ENCODE measurements around the gene DACT2.

The DACT2 gene

DNA sequence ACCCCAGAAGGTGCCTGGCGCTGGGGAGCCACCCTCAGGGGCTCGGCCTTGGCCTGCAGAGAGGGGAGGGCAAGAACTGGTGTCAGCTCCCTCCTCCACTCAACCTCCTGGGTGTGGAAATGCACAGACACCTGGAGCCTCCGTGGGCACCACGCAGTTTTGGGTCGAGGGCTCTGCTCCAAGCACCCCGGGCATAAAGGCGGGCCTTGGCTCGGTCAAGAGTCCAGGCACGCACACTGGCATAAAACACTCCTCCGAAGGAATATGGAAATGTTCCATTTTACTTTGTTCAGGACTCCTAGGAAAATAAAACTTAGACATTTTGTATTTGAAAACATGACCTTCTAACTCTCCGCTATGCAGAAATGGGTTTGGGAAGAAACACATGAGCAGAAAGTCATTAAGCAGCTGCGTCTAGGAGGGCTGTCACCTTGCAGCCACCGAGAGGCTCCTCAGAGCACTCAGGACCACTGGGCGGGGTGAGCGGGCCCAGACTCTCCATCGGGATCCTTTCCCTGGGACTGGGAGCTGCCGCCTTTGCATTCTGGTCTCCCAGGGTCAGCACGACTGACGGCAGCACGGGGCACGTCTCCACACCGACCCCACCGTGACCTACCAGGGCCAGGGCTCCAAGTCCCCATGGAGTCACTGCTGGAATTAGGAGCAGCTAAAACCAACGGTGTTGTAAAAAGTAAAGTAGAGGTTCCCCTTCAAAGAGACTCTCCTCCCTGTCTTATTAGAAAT, 46.0 kb upstream of the DACT2 start:
- Histone ChIP-seq H3K4me1 (ENCODE audit: control insufficient read depth, low read depth, low read length) (peaks cover 2% of the 10 kb centered on the region), H3K4me3 (ENCODE audit: low read length) (no peak overlapping the region), H3K56ac (ENCODE audit: low read length) (no peak overlapping the region), H4K8ac (ENCODE audit: low read depth, low read length) (no peak overlapping the region), H3K4ac (ENCODE audit: low read depth, low read length) (no peak overlapping the region), H3K27me3 (ENCODE audit: insufficient read depth, low read length, poor library complexity) (peaks cover 2% of the 10 kb centered on the region), H3K9ac (ENCODE audit: low read length) (no peak overlapping the region), H3K79me2 (ENCODE audit: control insufficient read depth, insufficient read depth, low read length) (no peaks in the 10 kb centered on the region), H3K18ac (ENCODE audit: low read length) (no peak overlapping the region), H3K36me3 (ENCODE audit: control insufficient read depth, insufficient read depth, low read length) (no peaks in the 10 kb centered on the region), H2BK15ac (replicated peaks; ENCODE audit: low read depth) (no peak overlapping the region), H4K5ac (ENCODE audit: low read length) (no peak overlapping the region), H3K4me2 (ENCODE audit: low read length) (no peak overlapping the region), H3K27ac (ENCODE audit: low read depth, low read length) (no peak overlapping the region), H2AK5ac (ENCODE audit: low read length) (no peak overlapping the region), H3K23ac (ENCODE audit: low read length) (no peak overlapping the region), H2BK5ac (ENCODE audit: low read length) (no peak overlapping the region), H3K79me1 (ENCODE audit: low read length) (no peaks in the 10 kb centered on the region), H2BK120ac (ENCODE audit: low read depth, low read length) (no peak overlapping the region)
- no peak for DNase-seq
- no CpG with 5 or more reads among the region's 24 CpGs for WGBS (ENCODE audit: extremely low coverage, insufficient coverage, low lambda C conversion rate)

DNA sequence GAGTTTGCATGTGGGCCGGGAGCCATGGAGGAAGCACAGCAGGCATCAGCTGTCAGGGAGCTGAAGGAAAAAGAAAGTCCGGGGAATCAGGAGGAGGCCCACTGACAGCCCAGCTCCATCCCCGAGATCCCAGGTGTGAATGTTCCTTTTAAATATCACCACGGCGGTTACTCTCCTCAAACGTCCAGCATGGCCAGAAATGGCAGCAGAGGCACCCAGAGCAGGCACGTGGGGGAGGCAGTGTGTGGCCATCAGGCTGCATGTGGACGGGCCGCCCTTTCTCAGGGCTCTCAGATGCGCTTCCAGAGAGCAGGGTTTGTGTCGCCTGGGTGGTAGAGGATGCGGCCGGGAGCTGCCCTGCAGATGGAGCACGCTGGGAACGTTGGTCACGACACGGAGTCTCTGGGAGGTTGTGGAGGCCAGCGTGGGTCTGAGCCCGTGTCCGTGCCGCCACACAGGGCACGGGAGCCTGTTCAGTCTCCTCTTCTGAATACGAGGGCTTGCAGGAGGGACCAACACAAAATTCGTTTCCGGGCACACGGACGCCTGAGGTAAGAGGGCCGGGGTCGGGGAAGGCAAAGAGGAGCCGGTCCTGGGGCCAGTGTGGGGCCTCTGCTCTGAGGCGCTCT, 45.3 kb upstream of the DACT2 start:
- Histone ChIP-seq H3K27me3 (ENCODE audit: insufficient read depth, low read length, poor library complexity) (peaks cover 2% of the 10 kb centered on the region), H3K4me1 (ENCODE audit: control insufficient read depth, low read depth, low read length) (peaks cover 2% of the 10 kb centered on the region), H2BK5ac (ENCODE audit: low read length) (no peak overlapping the region), H3K56ac (ENCODE audit: low read length) (no peak overlapping the region), H3K27ac (ENCODE audit: low read depth, low read length) (no peak overlapping the region), H4K8ac (ENCODE audit: low read depth, low read length) (no peak overlapping the region), H3K4me2 (ENCODE audit: low read length) (no peak overlapping the region), H2BK15ac (replicated peaks; ENCODE audit: low read depth) (no peak overlapping the region), H3K36me3 (ENCODE audit: control insufficient read depth, insufficient read depth, low read length) (no peaks in the 10 kb centered on the region), H4K5ac (ENCODE audit: low read length) (no peak overlapping the region), H3K79me1 (ENCODE audit: low read length) (no peaks in the 10 kb centered on the region), H3K23ac (ENCODE audit: low read length) (no peak overlapping the region), H2AK5ac (ENCODE audit: low read length) (no peak overlapping the region), H3K79me2 (ENCODE audit: control insufficient read depth, insufficient read depth, low read length) (no peaks in the 10 kb centered on the region), H3K4ac (ENCODE audit: low read depth, low read length) (no peak overlapping the region), H3K9ac (ENCODE audit: low read length) (no peak overlapping the region), H3K4me3 (ENCODE audit: low read length) (no peak overlapping the region), H2BK120ac (ENCODE audit: low read depth, low read length) (no peak overlapping the region), H3K18ac (ENCODE audit: low read length) (no peak overlapping the region)
- no peak for DNase-seq
- no CpG with 5 or more reads among the region's 31 CpGs for WGBS (ENCODE audit: extremely low coverage, insufficient coverage, low lambda C conversion rate)

DNA sequence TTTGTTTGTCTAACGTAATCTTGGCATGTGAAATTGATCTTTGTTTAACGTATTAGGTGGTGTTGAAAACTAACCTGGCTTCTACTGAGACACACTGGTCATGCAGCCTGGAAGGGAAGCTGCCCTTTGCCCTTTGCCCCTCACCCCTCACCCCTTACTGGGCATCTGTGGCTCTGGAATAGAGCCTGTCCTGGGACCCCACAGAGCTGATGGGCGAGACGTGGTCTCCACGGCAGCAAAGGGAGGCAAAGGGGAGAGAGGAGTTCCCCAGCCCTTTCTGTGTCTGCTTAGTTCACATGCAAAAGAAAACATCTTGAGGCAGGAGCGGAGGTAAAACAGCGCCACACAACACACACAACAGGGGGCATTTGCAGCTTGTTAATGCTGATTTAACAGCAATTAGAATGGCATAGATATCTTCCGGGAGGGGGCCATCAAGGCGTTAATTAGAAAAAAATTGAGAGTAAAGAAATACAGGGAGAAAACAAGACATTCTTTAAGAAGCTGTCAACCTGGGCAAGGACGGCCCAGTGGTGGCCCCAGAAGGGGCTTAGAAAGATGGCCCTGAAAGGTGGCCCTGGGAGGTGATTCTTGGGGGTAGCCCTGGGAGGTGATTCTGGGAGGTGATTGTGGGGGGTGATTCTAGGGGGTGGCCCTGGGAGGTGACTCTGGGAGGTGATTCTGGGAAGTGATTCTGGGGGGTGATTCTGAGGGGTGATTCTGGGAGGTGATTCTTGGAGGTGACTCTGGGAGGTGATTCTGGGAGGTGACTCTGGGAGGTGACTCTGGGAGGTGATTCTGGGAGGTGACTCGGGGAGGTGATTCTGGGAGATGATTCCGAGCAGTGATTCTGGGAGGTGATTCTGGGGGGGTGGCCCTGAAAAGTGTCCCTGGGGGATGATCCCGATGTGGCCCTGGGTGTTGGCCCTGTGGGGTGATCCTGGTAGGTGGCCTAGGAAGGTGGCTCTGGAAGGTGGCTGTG, 44.5 kb upstream of the DACT2 start:
- no CpG with 5 or more reads among the region's 13 CpGs for WGBS (ENCODE audit: extremely low coverage, insufficient coverage, low lambda C conversion rate)
- Histone ChIP-seq H3K56ac (ENCODE audit: low read length) (peak overlapping the region; percentile 34), H2BK5ac (ENCODE audit: low read length) (no peak overlapping the region), H2BK120ac (ENCODE audit: low read depth, low read length) (no peak overlapping the region), H2BK15ac (replicated peaks; ENCODE audit: low read depth) (no peak overlapping the region), H3K27ac (ENCODE audit: low read depth, low read length) (no peak overlapping the region), H3K4me3 (ENCODE audit: low read length) (no peak overlapping the region), H3K27me3 (ENCODE audit: insufficient read depth, low read length, poor library complexity) (peaks cover 2% of the 10 kb centered on the region), H3K9ac (ENCODE audit: low read length) (no peak overlapping the region), H3K23ac (ENCODE audit: low read length) (no peak overlapping the region), H3K79me2 (ENCODE audit: control insufficient read depth, insufficient read depth, low read length) (no peaks in the 10 kb centered on the region), H3K4ac (ENCODE audit: low read depth, low read length) (no peak overlapping the region), H3K18ac (ENCODE audit: low read length) (no peak overlapping the region), H3K4me2 (ENCODE audit: low read length) (no peak overlapping the region), H3K36me3 (ENCODE audit: control insufficient read depth, insufficient read depth, low read length) (no peaks in the 10 kb centered on the region), H2AK5ac (ENCODE audit: low read length) (no peak overlapping the region), H3K4me1 (ENCODE audit: control insufficient read depth, low read depth, low read length) (peaks cover 2% of the 10 kb centered on the region), H3K79me1 (ENCODE audit: low read length) (no peaks in the 10 kb centered on the region), H4K8ac (ENCODE audit: low read depth, low read length) (no peak overlapping the region), H4K5ac (ENCODE audit: low read length) (no peak overlapping the region)
- peak; percentile 75 for DNase-seq

DNA sequence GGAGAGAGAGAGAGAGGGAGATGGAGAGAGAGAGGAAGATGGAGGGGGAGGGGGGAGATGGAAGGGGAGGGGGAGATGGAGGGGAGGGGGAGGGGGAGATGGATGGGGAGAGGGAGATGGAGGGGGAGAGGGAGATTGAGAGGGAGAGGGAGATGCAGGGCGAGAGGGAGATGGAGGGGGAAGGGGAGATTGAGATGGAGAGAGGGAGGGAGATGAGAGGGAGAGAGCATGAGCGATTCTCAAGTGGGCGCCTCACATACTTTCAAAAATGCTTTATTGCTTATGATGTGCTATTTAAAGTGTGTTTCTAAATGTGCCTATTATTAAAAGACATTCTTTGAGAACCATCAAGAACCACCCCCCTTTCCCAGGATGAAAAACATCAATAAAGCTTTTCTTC, 43.7 kb upstream of the DACT2 start:
- WGBS (ENCODE audit: extremely low coverage, insufficient coverage, low lambda C conversion rate), result 100% methylated on average over 1 of the region's 3 CpGs
- peaks cover 2% of the 10 kb centered on the region for H3K4me1 ChIP-seq (ENCODE audit: control insufficient read depth, low read depth, low read length)
- no peak overlapping the region for H4K5ac ChIP-seq (ENCODE audit: low read length)
- peaks cover 2% of the 10 kb centered on the region for H3K27me3 ChIP-seq (ENCODE audit: insufficient read depth, low read length, poor library complexity)
- DNase-seq, result no peak
- H3K4me2 ChIP-seq (ENCODE audit: low read length), result no peak overlapping the region
- H3K4ac ChIP-seq (ENCODE audit: low read depth, low read length), result no peak overlapping the region
- H3K9ac ChIP-seq (ENCODE audit: low read length), result no peak overlapping the region
- H3K23ac ChIP-seq (ENCODE audit: low read length), result no peak overlapping the region
- H3K56ac ChIP-seq (ENCODE audit: low read length), result no peak overlapping the region
- H2AK5ac ChIP-seq (ENCODE audit: low read length), result no peak overlapping the region
- no peak overlapping the region for H3K4me3 ChIP-seq (ENCODE audit: low read length)
- H3K27ac ChIP-seq (ENCODE audit: low read depth, low read length), result no peak overlapping the region
- no peaks in the 10 kb centered on the region for H3K79me1 ChIP-seq (ENCODE audit: low read length)
- H4K8ac ChIP-seq (ENCODE audit: low read depth, low read length), result no peak overlapping the region
- no peaks in the 10 kb centered on the region for H3K36me3 ChIP-seq (ENCODE audit: control insufficient read depth, insufficient read depth, low read length)
- H2BK120ac ChIP-seq (ENCODE audit: low read depth, low read length), result no peak overlapping the region
- H2BK5ac ChIP-seq (ENCODE audit: low read length), result no peak overlapping the region
- H3K79me2 ChIP-seq (ENCODE audit: control insufficient read depth, insufficient read depth, low read length), result no peaks in the 10 kb centered on the region
- no peak overlapping the region for H3K18ac ChIP-seq (ENCODE audit: low read length)
- H2BK15ac ChIP-seq (replicated peaks; ENCODE audit: low read depth), result no peak overlapping the region

DNA sequence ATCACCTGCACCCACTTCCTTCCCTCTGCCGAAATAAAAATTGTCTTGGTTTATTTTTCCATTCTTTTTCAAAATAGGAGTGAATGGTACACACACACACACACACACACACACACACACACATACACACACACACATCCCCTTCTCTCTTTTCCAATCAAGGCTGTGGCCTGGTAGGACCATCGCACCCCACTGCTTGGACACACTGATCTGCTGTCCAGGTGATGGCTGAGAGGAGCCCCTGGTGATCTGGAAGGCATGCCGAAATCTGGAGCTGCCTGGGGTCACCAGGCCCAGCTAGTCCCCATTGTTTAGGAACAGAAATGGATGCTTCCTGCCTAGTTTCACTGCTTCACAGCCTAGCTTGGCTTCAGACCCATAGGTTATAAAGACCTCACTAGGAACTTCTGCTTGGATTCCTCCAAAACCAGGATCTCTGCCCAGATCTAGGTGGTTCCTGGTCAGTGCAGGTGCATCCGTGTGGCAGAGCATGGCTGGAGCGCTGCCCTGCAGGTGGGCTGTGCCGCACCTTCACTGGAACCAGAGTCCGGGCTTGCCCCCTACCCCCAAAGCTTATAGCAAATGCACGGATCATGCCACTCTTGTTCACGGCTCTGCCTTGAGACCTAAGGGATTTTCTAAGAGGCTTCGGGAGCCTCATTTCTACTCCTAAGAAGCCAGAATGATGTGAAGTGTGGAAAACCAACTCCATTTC, 42.9 kb upstream of the DACT2 start:
- Histone ChIP-seq H2BK15ac (replicated peaks; ENCODE audit: low read depth) (no peak overlapping the region), H3K27me3 (ENCODE audit: insufficient read depth, low read length, poor library complexity) (peaks cover 2% of the 10 kb centered on the region), H3K27ac (ENCODE audit: low read depth, low read length) (no peak overlapping the region), H3K9ac (ENCODE audit: low read length) (no peak overlapping the region), H2BK5ac (ENCODE audit: low read length) (no peak overlapping the region), H4K8ac (ENCODE audit: low read depth, low read length) (no peak overlapping the region), H3K79me2 (ENCODE audit: control insufficient read depth, insufficient read depth, low read length) (no peaks in the 10 kb centered on the region), H3K23ac (ENCODE audit: low read length) (no peak overlapping the region), H4K5ac (ENCODE audit: low read length) (no peak overlapping the region), H3K4me2 (ENCODE audit: low read length) (no peak overlapping the region), H3K36me3 (ENCODE audit: control insufficient read depth, insufficient read depth, low read length) (no peaks in the 10 kb centered on the region), H3K56ac (ENCODE audit: low read length) (no peak overlapping the region), H3K79me1 (ENCODE audit: low read length) (no peaks in the 10 kb centered on the region), H3K4me1 (ENCODE audit: control insufficient read depth, low read depth, low read length) (peaks cover 2% of the 10 kb centered on the region), H3K18ac (ENCODE audit: low read length) (no peak overlapping the region), H3K4me3 (ENCODE audit: low read length) (no peak overlapping the region), H2AK5ac (ENCODE audit: low read length) (no peak overlapping the region), H3K4ac (ENCODE audit: low read depth, low read length) (no peak overlapping the region), H2BK120ac (ENCODE audit: low read depth, low read length) (no peak overlapping the region)
- WGBS (ENCODE audit: extremely low coverage, insufficient coverage, low lambda C conversion rate), result no CpG with 5 or more reads among the region's 10 CpGs
- no peak for DNase-seq

All from mesendoderm (in vitro differentiated cells).